Psoas muscle (tissue), 8 donors: ENCODE data around the gene PRKAG2. TPM values are rescaled to one million over a fixed set of nuclear protein-coding genes. Genes with fewer than 3 reads are reported as not detected.
A peak's percentile ranks its signal among the peaks of the same experiment; 100 is the strongest.

Source experiments
- ATAC-seq, 4 donors: fragments of 200-7000 bp; cut with Tn5 transposase; one replicate each; pipeline ENCODE4 v1.9.1; 2020; ENCODE audit warnings: moderate library complexity in 3 of 4, mild to moderate bottlenecking in 2 of 4
- DNase-seq, 2 donors: peaks; one replicate each; pipeline ENCODE4 v3.0.0-alpha.2; 2020
- H3K27ac ChIP-seq: fragments of 200-600 bp; one replicate; pipeline ENCODE4 v1.8.0; 2022
- H3K27me3 ChIP-seq, 3 donors: fragments of 200-600 bp in 1 of 3; one replicate each; pipeline versions ENCODE4 v1.6.1 to v1.8.0; 2013 to 2022; ENCODE audit warnings: low read length in 2 of 3, mild to moderate bottlenecking in 2 of 3, moderate library complexity in 1 of 3; ENCODE audit not compliant: insufficient read depth in 3 of 3
- H3K36me3 ChIP-seq, 2 donors: fragments of 200-600 bp in 1 of 2; one replicate each; pipeline versions ENCODE4 v1.6.1 to v1.8.0; 2013 to 2022; ENCODE audit warnings: low read depth in 1 of 2, mild to moderate bottlenecking in 1 of 2, moderate library complexity in 1 of 2; ENCODE audit not compliant: insufficient read depth in 1 of 2
- H3K4me1 ChIP-seq: fragments of 200-600 bp; one replicate; pipeline ENCODE4 v1.8.0; 2022
- H3K4me3 ChIP-seq: fragments of 200-600 bp; one replicate; pipeline ENCODE4 v1.8.0; 2022; ENCODE audit warnings: mild to moderate bottlenecking
- H3K9me3 ChIP-seq: fragments of 200-600 bp; one replicate; pipeline ENCODE4 v1.8.0; 2022
- WGBS, 3 donors: extraction: QIAGEN DNeasy Blood & Tissue Kit; methylation state at CpG; one replicate each; pipeline versions ENCODE4 v1.1.6 to v1.1.7; 2013; 5-methylcytosine and 5-hydroxymethylcytosine counted together
- intact Hi-C, 2 donors: fragments of 100-400 bp; cut with DNase I; formaldehyde crosslinking; loops; one replicate each; pipeline versions ENCODE4 v1.11.0 to v1.14.2; 2022
- polyA plus RNA-seq, 3 donors: library from polyadenylated mRNA; stranded (reverse); fragments of 200-250 nt; gene quantifications; one replicate each; pipeline ENCODE4 v1.2.3, GENCODE V29; 2013
- total RNA-seq, 4 donors: library from RNA; stranded (reverse); fragmentation: NEBNext Ultra II Directional in 2 of 4; extraction: Animal tissue kit (Norgen Biotek cat#: 25700) in 2 of 4; gene quantifications; one replicate each; pipeline versions ENCODE4 v1.2.1 to v1.2.4, GENCODE V29; 2021 to 2023
- TF ChIP-seq, protein P1 (sequence below): fragments of 200-600 bp; IDR thresholded peaks from one replicate; pipeline ENCODE4 v1.8.0; 2022; ENCODE audit warnings: antibody characterized with exemption
- donor health status: healthy with polysubstance abuse.
- donor health status: DM: no; HTN: no; CAD: no; lungs with moderate emphysema.
- donor health status: Bipolar disorder and iron deficiency.
- donor health status: healthy.
- donor health status: DM: yes; HTN: yes; CAD: no.
- donor health status: DM: no; HTN: no; CAD: no.
- donor health status: DM: no; HTN: no; CAD: no.
- donor health status: DM: yes; HTN: yes; CAD: no.

PRKAG2 gene
- total and polyA plus RNA-seq, 7 donors = 9.3 to 143 (median 19.8) TPM

DNA sequence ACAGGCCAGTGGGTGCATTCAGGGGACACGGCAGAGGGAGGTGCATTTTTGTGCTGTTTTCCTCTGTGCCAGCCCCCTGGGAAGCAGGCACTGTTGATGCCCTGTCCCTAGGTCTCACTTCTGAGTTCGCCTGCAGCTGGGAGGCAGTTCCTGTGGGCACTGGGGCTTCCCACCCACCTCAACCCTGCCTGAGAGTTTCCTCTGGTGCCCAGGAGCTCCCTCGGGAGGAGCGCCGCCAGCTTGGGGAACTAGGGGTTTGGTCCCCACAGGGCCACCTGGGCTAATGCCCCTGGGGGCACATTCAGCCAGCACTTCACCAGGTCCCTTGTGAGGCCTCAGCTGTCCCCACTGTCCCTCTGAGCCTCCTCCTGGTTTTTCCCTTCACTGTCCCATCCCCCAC is 179.0 kb downstream of the PRKAG2 start:
- H3K36me3 ChIP-seq = no peaks in the 10 kb centered on the region
- intact Hi-C loops = loop anchor here (5.0 kb wide), 2 partner anchors 44 to 54 kb away; no protein-coding TSS in a partner anchor
- H3K9me3 ChIP-seq = no peaks in the 10 kb centered on the region
- ATAC-seq = no peak
- H3K27me3 ChIP-seq = no peaks in the 10 kb centered on the region
- H3K4me1 ChIP-seq = peaks cover 25% of the 10 kb centered on the region
- no peak overlapping the region for H3K27ac ChIP-seq
- no peak overlapping the region for H3K4me3 ChIP-seq
- WGBS, 3 donors = 95 to 100% (median 96%) methylated on average over 5 of the region's 5 CpGs
- peak in 1 of 2 donors; percentile 14 for DNase-seq
- TF ChIP-seq, protein P1, sequence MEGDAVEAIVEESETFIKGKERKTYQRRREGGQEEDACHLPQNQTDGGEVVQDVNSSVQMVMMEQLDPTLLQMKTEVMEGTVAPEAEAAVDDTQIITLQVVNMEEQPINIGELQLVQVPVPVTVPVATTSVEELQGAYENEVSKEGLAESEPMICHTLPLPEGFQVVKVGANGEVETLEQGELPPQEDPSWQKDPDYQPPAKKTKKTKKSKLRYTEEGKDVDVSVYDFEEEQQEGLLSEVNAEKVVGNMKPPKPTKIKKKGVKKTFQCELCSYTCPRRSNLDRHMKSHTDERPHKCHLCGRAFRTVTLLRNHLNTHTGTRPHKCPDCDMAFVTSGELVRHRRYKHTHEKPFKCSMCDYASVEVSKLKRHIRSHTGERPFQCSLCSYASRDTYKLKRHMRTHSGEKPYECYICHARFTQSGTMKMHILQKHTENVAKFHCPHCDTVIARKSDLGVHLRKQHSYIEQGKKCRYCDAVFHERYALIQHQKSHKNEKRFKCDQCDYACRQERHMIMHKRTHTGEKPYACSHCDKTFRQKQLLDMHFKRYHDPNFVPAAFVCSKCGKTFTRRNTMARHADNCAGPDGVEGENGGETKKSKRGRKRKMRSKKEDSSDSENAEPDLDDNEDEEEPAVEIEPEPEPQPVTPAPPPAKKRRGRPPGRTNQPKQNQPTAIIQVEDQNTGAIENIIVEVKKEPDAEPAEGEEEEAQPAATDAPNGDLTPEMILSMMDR = no peak

DNA sequence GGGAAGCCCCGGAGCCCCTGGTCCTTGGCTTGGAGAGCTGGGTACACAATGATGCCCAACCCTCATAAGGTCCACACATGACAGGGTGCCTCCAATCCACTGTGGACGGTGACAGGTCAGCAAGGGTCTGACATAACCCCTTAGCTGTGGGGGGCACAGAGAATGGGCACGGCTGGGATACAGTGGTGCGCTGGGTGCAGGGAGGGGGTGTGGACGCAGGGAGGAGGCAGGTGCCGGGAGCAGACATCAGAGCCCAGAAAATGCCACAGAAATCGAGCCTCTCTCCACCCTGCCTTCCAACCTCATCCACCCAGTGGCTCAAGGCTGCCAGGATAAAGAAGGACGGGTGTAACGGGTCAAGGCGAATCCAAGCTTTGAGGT is 179.4 kb downstream of the PRKAG2 start:
- Histone ChIP-seq H3K36me3 (no peaks in the 10 kb centered on the region), H3K9me3 (no peaks in the 10 kb centered on the region), H3K27me3 (no peaks in the 10 kb centered on the region), H3K4me1 (peaks cover 25% of the 10 kb centered on the region), H3K4me3 (no peak overlapping the region), H3K27ac (no peak overlapping the region)
- TF ChIP-seq, protein P1 = no peak
- peak in 1 of 2 donors; percentile 48 for DNase-seq
- ATAC-seq = no peak
- WGBS, 3 donors = 93 to 94% (median 94%) methylated on average over 10 of the region's 10 CpGs
- intact Hi-C loops = loop anchor here (5.0 kb wide), 2 partner anchors 45 to 55 kb away; no protein-coding TSS in a partner anchor

DNA sequence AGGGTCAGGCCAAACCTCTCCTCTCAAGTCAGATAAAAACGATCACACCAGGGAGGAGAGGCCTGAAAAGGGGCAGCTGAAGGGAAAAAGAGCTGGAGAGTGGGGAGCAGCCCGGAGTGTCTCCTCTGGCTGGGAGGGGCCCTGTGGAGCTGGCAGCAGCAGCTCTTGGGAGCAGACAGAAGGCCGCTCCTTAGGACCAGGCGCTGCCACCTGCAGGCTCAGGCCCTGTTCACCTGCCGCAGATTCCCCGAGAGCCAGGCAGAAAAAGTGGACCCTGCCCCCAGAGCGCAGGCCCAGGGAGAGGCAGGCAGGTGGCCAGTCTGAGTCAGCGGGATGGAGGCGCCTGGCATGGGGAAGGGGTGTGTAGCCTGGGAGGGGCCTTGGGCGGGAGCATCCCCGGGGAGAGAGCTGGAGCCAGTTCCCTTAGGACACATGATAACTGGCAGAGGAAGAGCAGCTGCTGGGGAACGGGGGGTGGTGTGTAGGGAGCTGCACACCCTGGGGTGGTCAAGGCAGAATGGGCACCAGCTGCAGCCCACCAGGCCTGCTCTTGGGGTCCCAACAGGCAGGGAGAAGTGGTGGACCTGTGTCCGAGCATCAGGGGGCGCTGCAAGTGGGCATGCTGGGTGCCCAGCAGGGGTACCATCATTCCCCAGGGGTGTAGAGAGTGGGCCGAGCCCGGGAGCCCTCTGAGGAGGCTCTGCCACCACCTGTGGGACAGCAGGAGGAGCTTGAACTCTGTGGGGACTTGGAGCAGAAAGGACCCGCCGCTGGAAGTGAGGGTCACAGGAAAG is 180.0 kb downstream of the PRKAG2 start:
- TF ChIP-seq, protein P1 = no peak
- no peak overlapping the region for H3K4me3 ChIP-seq
- no peaks in the 10 kb centered on the region for H3K36me3 ChIP-seq
- H3K9me3 ChIP-seq = no peaks in the 10 kb centered on the region
- ATAC-seq = no peak
- H3K27ac ChIP-seq = no peak overlapping the region
- WGBS, 3 donors = 81 to 91% (median 88%) methylated on average over 15 to 18 of the region's 18 CpGs
- peaks cover 25% of the 10 kb centered on the region for H3K4me1 ChIP-seq
- H3K27me3 ChIP-seq = no peaks in the 10 kb centered on the region
- intact Hi-C loops = loop anchor here (5.0 kb wide), 2 partner anchors 45 to 55 kb away; no protein-coding TSS in a partner anchor
- peak in 1 of 2 donors; percentile 48 for DNase-seq

DNA sequence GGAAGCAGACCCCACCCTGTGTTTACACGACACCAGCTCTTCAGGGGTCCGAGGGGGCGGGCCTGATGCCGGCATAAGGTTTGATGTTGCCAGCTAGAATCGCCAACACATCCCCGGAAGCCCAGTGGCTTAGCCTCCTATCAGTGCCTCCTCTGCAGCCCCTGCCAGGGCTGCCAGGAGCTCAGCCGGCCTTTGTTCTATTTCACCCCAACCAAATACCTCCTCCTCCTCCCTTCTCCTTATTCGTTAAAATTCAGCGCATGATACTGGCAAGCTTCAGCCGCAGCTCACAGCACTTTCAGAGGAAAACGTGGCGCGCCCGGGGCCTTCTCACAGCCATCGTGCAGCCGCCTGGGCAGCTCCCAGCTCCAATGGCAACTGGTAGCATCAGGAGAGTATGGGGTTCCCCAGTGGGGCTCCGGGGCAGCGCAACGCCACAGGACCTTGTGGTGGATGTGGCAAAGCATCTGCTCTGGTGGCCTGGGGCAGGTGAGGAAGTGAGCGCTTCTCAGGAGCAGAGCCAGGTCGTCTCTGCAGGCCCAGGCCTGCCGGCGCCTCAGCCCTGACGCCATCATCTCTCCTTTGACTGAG is 180.9 kb downstream of the PRKAG2 start:
- Histone ChIP-seq H3K4me3 (no peak overlapping the region), H3K4me1 (peaks cover 25% of the 10 kb centered on the region), H3K27ac (peak overlapping the region; percentile 84), H3K27me3 (no peaks in the 10 kb centered on the region), H3K9me3 (no peaks in the 10 kb centered on the region), H3K36me3 (no peaks in the 10 kb centered on the region)
- DNase-seq (peak in 1 of 2 donors; percentile 48), ATAC-seq (no peak)
- TF ChIP-seq, protein P1 = no peak
- intact Hi-C loops = loop anchor here (5.0 kb wide), 2 partner anchors 46 to 56 kb away; no protein-coding TSS in a partner anchor
- 89 to 93% (median 91%) methylated on average over 24 of the region's 24 CpGs for WGBS, 3 donors
